MM.1S (cell line): ENCODE results near the gene XXYLT1.

Experiments used
- DNase-seq: peaks from one replicate; pipeline ENCODE4 v3.0.0-alpha.2; 2015
- H2AFZ ChIP-seq: fragments of 300-600 bp; sonication (generic); 2 replicates; pipeline ENCODE4 v1.6.0; 2016; ENCODE audit warnings: antibody characterized with exemption, low read length
- H3F3A ChIP-seq: fragments of 300-600 bp; sonication (generic); 2 replicates; pipeline ENCODE4 v1.6.1; 2016; ENCODE audit warnings: mild to moderate bottlenecking, antibody characterized with exemption, low read length, moderate library complexity, mixed read lengths; ENCODE audit not compliant: insufficient read depth
- H3K27ac ChIP-seq: fragments of 300-600 bp; sonication (generic); 2 replicates; pipeline ENCODE4 v1.5.1; 2016; ENCODE audit warnings: mild to moderate bottlenecking, low read length
- H3K27me3 ChIP-seq: fragments of 300-600 bp; sonication (generic); replicated peaks from 2 replicates; pipeline ENCODE4 v1.6.0; 2016; ENCODE audit warnings: low read length; ENCODE audit not compliant: insufficient read depth
- H3K36me3 ChIP-seq: fragments of 300-600 bp; sonication (generic); replicated peaks from 2 replicates; pipeline ENCODE4 v1.6.1; 2016; ENCODE audit warnings: mild to moderate bottlenecking, low read length, mixed read lengths; ENCODE audit not compliant: insufficient read depth
- H3K4me1 ChIP-seq: fragments of 300-600 bp; sonication (generic); 2 replicates; pipeline ENCODE4 v1.6.1; 2016; ENCODE audit warnings: low read length, mixed read lengths
- H3K4me2 ChIP-seq: fragments of 300-600 bp; sonication (generic); 2 replicates; pipeline ENCODE4 v1.6.0; 2016; ENCODE audit warnings: low read depth, low read length
- H3K4me3 ChIP-seq: fragments of 300-600 bp; sonication (generic); 2 replicates; pipeline ENCODE4 v1.5.1; 2016; ENCODE audit warnings: low read length, mixed read lengths
- H3K79me2 ChIP-seq: fragments of 300-600 bp; sonication (generic); 2 replicates; pipeline ENCODE4 v1.6.1; 2016; ENCODE audit warnings: mixed run types, low read length, mixed read lengths
- H3K9ac ChIP-seq: fragments of 300-600 bp; sonication (generic); 2 replicates; pipeline ENCODE4 v1.6.1; 2016; ENCODE audit warnings: low read length, mixed read lengths
- H3K9me2 ChIP-seq: fragments of 300-600 bp; sonication (generic); replicated peaks from 2 replicates; pipeline ENCODE4 v1.6.1; 2016; ENCODE audit warnings: mild to moderate bottlenecking, low read length, mixed read lengths; ENCODE audit not compliant: insufficient read depth
- H3K9me3 ChIP-seq: fragments of 300-600 bp; sonication (generic); replicated peaks from 2 replicates; pipeline ENCODE4 v1.6.1; 2016; ENCODE audit warnings: mild to moderate bottlenecking, low read length, mixed read lengths; ENCODE audit not compliant: insufficient read depth
- H4K20me1 ChIP-seq: fragments of 300-600 bp; sonication (generic); 2 replicates; pipeline ENCODE4 v1.6.1; 2016; ENCODE audit warnings: mild to moderate bottlenecking, low read length, moderate library complexity, mixed read lengths; ENCODE audit not compliant: insufficient read depth
- EZH2 ChIP-seq: fragments of 300-600 bp; sonication (generic); optimal IDR thresholded peaks from 2 replicates; pipeline ENCODE3; 2017; ENCODE audit warnings: low read depth, mild to moderate bottlenecking, antibody characterized with exemption, low read length, mixed read lengths
- EZH2phosphoT487 ChIP-seq: fragments of 300-600 bp; sonication (generic); IDR thresholded peaks from 2 replicates; pipeline ENCODE4 v1.6.1; 2018; ENCODE audit warnings: antibody characterized with exemption, low read length
- TF ChIP-seq, protein P1 (sequence below): fragments of 300-600 bp; sonication (generic); IDR thresholded peaks from 2 replicates; pipeline ENCODE4 v1.5.1; 2016; ENCODE audit warnings: antibody characterized with exemption, low read length, mixed read lengths

The XXYLT1 gene

DNA sequence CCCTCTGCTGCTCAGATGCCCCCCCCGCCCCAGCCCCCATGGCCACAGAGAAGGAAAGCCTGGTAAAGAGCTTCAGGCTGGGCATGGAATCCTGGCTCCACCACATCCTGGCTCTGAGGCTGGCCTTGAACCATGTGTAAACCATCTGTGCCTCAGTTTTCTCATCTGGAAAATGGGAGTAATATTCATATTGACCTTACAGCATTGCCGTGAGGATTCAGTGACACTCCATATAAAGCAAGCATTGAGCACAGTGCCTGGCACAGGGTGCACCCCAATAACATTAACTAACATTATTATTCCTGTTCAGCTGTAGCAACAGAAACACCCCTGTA lies 150.7 kb downstream of the XXYLT1 start:
- no peaks in the 10 kb centered on the region for H3K9me3 ChIP-seq
- no peak overlapping the region for H3K9ac ChIP-seq
- no peaks in the 10 kb centered on the region for H3K9me2 ChIP-seq
- H3K27me3 ChIP-seq: no peaks in the 10 kb centered on the region
- no peaks in the 10 kb centered on the region for H3K36me3 ChIP-seq
- no peak overlapping the region for H3K4me3 ChIP-seq
- no peak for DNase-seq
- no peaks in the 10 kb centered on the region for H3K4me1 ChIP-seq
- H3F3A ChIP-seq: no peaks in the 10 kb centered on the region
- H3K4me2 ChIP-seq: no peak overlapping the region
- H3K79me2 ChIP-seq: no peaks in the 10 kb centered on the region
- no peak overlapping the region for H3K27ac ChIP-seq
- no peak overlapping the region for H2AFZ ChIP-seq
- no peaks in the 10 kb centered on the region for H4K20me1 ChIP-seq
- TF ChIP-seq, protein P1, sequence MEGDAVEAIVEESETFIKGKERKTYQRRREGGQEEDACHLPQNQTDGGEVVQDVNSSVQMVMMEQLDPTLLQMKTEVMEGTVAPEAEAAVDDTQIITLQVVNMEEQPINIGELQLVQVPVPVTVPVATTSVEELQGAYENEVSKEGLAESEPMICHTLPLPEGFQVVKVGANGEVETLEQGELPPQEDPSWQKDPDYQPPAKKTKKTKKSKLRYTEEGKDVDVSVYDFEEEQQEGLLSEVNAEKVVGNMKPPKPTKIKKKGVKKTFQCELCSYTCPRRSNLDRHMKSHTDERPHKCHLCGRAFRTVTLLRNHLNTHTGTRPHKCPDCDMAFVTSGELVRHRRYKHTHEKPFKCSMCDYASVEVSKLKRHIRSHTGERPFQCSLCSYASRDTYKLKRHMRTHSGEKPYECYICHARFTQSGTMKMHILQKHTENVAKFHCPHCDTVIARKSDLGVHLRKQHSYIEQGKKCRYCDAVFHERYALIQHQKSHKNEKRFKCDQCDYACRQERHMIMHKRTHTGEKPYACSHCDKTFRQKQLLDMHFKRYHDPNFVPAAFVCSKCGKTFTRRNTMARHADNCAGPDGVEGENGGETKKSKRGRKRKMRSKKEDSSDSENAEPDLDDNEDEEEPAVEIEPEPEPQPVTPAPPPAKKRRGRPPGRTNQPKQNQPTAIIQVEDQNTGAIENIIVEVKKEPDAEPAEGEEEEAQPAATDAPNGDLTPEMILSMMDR: no peak
- TF ChIP-seq EZH2 (no peak), EZH2phosphoT487 (no peak)

DNA sequence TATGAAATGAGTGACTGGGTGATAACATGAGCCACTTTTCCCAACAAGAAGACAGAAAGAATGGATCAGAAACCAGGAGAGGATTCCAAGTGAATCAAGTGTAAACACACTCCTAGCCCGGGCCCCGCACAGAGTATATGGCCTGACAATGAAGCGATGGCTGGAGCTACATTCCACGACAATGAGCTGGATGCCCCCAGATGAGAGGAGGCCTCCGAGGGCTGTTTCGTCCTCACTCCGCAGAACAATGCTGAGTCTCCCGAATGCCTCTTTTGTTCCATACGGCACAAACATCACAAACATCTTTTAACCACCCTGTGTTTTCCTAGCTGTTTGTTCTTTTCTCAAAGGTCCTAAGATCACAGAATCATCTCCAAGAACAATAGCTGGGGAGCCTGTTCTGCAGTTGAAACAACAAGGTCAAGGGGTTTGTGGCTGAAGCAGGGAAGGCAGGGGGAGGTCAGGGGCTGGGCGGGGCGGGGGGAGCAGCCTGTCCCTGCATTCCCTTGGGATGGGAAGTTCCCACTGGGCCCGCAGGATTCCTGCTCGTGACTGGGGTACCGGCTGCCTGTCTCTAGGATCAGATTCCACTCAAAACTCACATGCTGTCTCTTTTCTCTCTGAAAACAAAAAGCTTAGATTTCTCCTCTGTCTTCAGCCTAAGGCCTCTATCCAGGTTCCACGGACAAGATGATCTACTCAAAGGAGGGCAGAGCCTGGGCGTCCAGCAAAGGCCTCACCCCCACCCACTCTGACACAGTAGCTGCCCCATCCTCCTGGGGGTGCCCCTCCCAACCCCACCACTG lies 151.3 kb downstream of the XXYLT1 start:
- no peak for DNase-seq
- no peaks in the 10 kb centered on the region for H3K9me2 ChIP-seq
- H3K9ac ChIP-seq: no peak overlapping the region
- no peaks in the 10 kb centered on the region for H3K36me3 ChIP-seq
- no peaks in the 10 kb centered on the region for H3K79me2 ChIP-seq
- no peak overlapping the region for H3K4me2 ChIP-seq
- no peak overlapping the region for H3K27ac ChIP-seq
- no peaks in the 10 kb centered on the region for H3K9me3 ChIP-seq
- no peaks in the 10 kb centered on the region for H4K20me1 ChIP-seq
- H3K4me1 ChIP-seq: no peaks in the 10 kb centered on the region
- no peaks in the 10 kb centered on the region for H3K27me3 ChIP-seq
- no peak overlapping the region for H2AFZ ChIP-seq
- H3F3A ChIP-seq: no peaks in the 10 kb centered on the region
- H3K4me3 ChIP-seq: no peak overlapping the region
- TF ChIP-seq EZH2 (no peak), EZH2phosphoT487 (no peak)
- TF ChIP-seq, protein P1: no peak

DNA sequence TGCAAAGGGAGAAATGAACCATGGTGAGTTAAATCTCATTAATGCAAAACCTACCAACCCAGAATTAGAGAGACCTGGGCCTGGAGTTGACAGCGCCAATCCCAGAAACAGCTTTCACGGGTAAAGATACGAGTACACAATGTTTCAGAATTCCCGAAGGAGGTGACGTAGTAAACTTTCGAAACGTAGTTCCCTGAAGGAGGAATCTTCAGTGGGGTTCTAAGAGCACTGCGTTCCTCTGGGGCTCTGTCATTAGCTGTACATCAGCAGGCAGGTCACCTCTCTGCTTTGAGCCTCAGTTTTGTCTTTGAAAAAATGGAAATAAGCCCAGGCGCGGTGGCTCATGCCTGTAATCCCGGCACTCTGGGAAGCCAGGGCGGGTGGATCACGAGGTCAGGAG lies 152.3 kb downstream of the XXYLT1 start:
- Histone ChIP-seq H3K4me2 (no peak overlapping the region), H3K9ac (no peak overlapping the region), H3K36me3 (no peaks in the 10 kb centered on the region), H3K4me1 (no peaks in the 10 kb centered on the region), H3F3A (no peaks in the 10 kb centered on the region), H3K4me3 (no peak overlapping the region), H3K79me2 (no peaks in the 10 kb centered on the region), H3K27ac (no peak overlapping the region), H4K20me1 (no peaks in the 10 kb centered on the region), H3K27me3 (no peaks in the 10 kb centered on the region), H3K9me3 (no peaks in the 10 kb centered on the region), H2AFZ (no peak overlapping the region), H3K9me2 (no peaks in the 10 kb centered on the region)
- no peak for DNase-seq
- TF ChIP-seq EZH2 (no peak), EZH2phosphoT487 (no peak)
- TF ChIP-seq, protein P1: no peak
